NCI-H524 treated with DMSO at 0.1 percent for 48 hours (cell line): ENCODE measurements around the gene TCP11L2.
"Not testable (repeated sequence)": the region's sequence is repeated elsewhere in the genome, so short reads cannot be mapped to it uniquely, and the experiment has no call there.

Source experiments
- DNase-seq: peaks from one replicate; lab custom pipeline; 2025; lab: John Stamatoyannopoulos, UW

Gene TCP11L2

GRCh38 chr12:106307181-106307580 is 4.6 kb downstream of the TCP11L2 start:
- no peak for DNase-seq

- DNase-seq, result no peak
Measured at GRCh38 chr12:106308121-106308520, 5.6 kb downstream of the TCP11L2 start.

GRCh38 chr12:106308611-106309010 is 6.1 kb downstream of the TCP11L2 start:
- DNase-seq, result no peak

GRCh38 chr12:106309671-106310505 is 7.4 kb downstream of the TCP11L2 start:
- DNase-seq, result no peak

- no peak for DNase-seq
Measured at GRCh38 chr12:106310687-106311086, 8.2 kb downstream of the TCP11L2 start.

- no peak for DNase-seq
Measured at GRCh38 chr12:106311139-106311538, 8.6 kb downstream of the TCP11L2 start.

- DNase-seq, result not testable (repeated sequence)
Measured at GRCh38 chr12:106313413-106313812, 10.9 kb downstream of the TCP11L2 start.

GRCh38 chr12:106315523-106315922 is 13.0 kb downstream of the TCP11L2 start:
- DNase-seq, result no peak

- DNase-seq, result no peak
Measured at GRCh38 chr12:106317406-106318082, 15.0 kb downstream of the TCP11L2 start.

- no peak for DNase-seq
Measured at GRCh38 chr12:106321139-106321850, 18.8 kb downstream of the TCP11L2 start.

- no peak for DNase-seq
Measured at GRCh38 chr12:106323537-106323936, 21.0 kb downstream of the TCP11L2 start.

- DNase-seq, result no peak
Measured at GRCh38 chr12:106327309-106327869, 24.9 kb downstream of the TCP11L2 start.

GRCh38 chr12:106328735-106329134 is 26.2 kb downstream of the TCP11L2 start:
- no peak for DNase-seq

GRCh38 chr12:106329231-106329982 is 26.9 kb downstream of the TCP11L2 start:
- no peak for DNase-seq

- no peak for DNase-seq
Measured at GRCh38 chr12:106331599-106331998, 29.1 kb downstream of the TCP11L2 start.

- no peak for DNase-seq
Measured at GRCh38 chr12:106332536-106332935, 30.0 kb downstream of the TCP11L2 start.

GRCh38 chr12:106333010-106333409 is 30.5 kb downstream of the TCP11L2 start:
- DNase-seq, result no peak

- DNase-seq, result no peak
Measured at GRCh38 chr12:106333756-106334155, 31.2 kb downstream of the TCP11L2 start.

GRCh38 chr12:106341086-106341877 is 38.7 kb downstream of the TCP11L2 start:
- no peak for DNase-seq

GRCh38 chr12:106342397-106343213 is 40.1 kb downstream of the TCP11L2 start:
- no peak for DNase-seq
